Naive thymus-derived CD8-positive, alpha-beta T cell (primary cell): ENCODE results near the gene SLC44A5. TPM values are rescaled to one million over a fixed set of nuclear protein-coding genes. Genes with fewer than 3 reads are reported as not detected.

Experiments
- ATAC-seq, 2 donors: fragments of 150-1000 bp; cut with Tn5 transposase in 1 of 2; sonication (Bioruptor Pico), chemical (Tn5 transposase) in 1 of 2; 1 replicate in 1 of 2; 2 replicates in 1 of 2; pipeline ENCODE4 v1.10.0; 2021; ENCODE audit warnings: mild to moderate bottlenecking in 2 of 2, moderate library complexity in 2 of 2
- POLR2A ChIA-PET: fragments of 350-600 bp; sonication (Branson Sonifier 250); formaldehyde crosslinking; loops from one replicate; lab custom pipeline; 2021; ENCODE audit warnings: antibody characterized with exemption; lab: Charles Lee
- DNase-seq, 10 donors: peaks; one replicate each; pipeline versions ENCODE4 v3.0.0 to v3.0.0-alpha.2; 2020 to 2022
- H3K27ac Mint-ChIP-seq, 10 donors: one replicate each; pipeline ENCODE4 v1.8.0; 2020 to 2022; ENCODE audit warnings: mild to moderate bottlenecking in 10 of 10, mixed read lengths in 10 of 10, moderate library complexity in 4 of 10, inconsistent platforms in 1 of 10
- H3K27me3 Mint-ChIP-seq, 5 donors: one replicate each; pipeline ENCODE4 v1.8.0; 2021 to 2022; ENCODE audit warnings: mixed read lengths in 5 of 5
- H3K36me3 Mint-ChIP-seq, 3 donors: one replicate each; pipeline ENCODE4 v1.8.0; 2020 to 2022; ENCODE audit warnings: mixed read lengths in 3 of 3, mild to moderate bottlenecking in 2 of 3, inconsistent platforms in 1 of 3
- H3K4me1 Mint-ChIP-seq, 4 donors: one replicate each; pipeline ENCODE4 v1.8.0; 2021 to 2022; ENCODE audit warnings: mixed read lengths in 4 of 4
- H3K4me3 Mint-ChIP-seq, 10 donors: one replicate each; pipeline ENCODE4 v1.8.0; 2020 to 2022; ENCODE audit warnings: mild to moderate bottlenecking in 10 of 10, mixed read lengths in 10 of 10, moderate library complexity in 6 of 10, inconsistent platforms in 1 of 10
- H3K9me3 Mint-ChIP-seq, 9 donors: one replicate each; pipeline ENCODE4 v1.8.0; 2020 to 2022; ENCODE audit warnings: mixed read lengths in 9 of 9, mild to moderate bottlenecking in 3 of 9, inconsistent platforms in 1 of 9, moderate library complexity in 1 of 9
- polyA plus RNA-seq, 3 donors: library from polyadenylated mRNA; unstranded; fragments of 300-500 nt; fragmentation: Illumina TruSeq; gene quantifications; one replicate each; pipeline ENCODE4 v1.2.3, GENCODE V29; 2021
- total RNA-seq, 8 experiments: library from RNA in 2 of 8; stranded (reverse) in 2 of 8; gene quantifications; one replicate each; pipeline ENCODE4 v1.2.3 and lab custom pipeline; 2021 to 2026

SLC44A5 gene
- total and polyA plus RNA-seq, 5 experiments from 2014 or later = 0.71 to 4.4 (median 2.2) TPM; not detected in 1

- no peaks in the 10 kb centered on the region for H3K36me3 Mint-ChIP-seq
- no peak for DNase-seq
- peaks cover 0 to 5% (median 2%) of the 10 kb centered on the region in 5 donors for H3K27me3 Mint-ChIP-seq
- peaks cover 0 to 7% (median 0%) of the 10 kb centered on the region in 9 donors for H3K9me3 Mint-ChIP-seq
- no peak overlapping the region for H3K27ac Mint-ChIP-seq
- no peaks in the 10 kb centered on the region for H3K4me1 Mint-ChIP-seq
- POLR2A ChIA-PET = no interaction called here
- H3K4me3 Mint-ChIP-seq = no peak overlapping the region
- ATAC-seq = no peak
These were observed 439.9 kb downstream of the SLC44A5 start for GRCh38 chr1:75170981-75171380.

- DNase-seq (no peak), ATAC-seq (no peak)
- no peak overlapping the region for H3K4me3 Mint-ChIP-seq
- H3K27me3 Mint-ChIP-seq = peaks cover 0 to 5% (median 2%) of the 10 kb centered on the region in 5 donors
- no peaks in the 10 kb centered on the region for H3K36me3 Mint-ChIP-seq
- no peaks in the 10 kb centered on the region for H3K4me1 Mint-ChIP-seq
- POLR2A ChIA-PET = no interaction called here
- H3K27ac Mint-ChIP-seq = no peak overlapping the region
- peaks cover 0 to 8% (median 0%) of the 10 kb centered on the region in 9 donors for H3K9me3 Mint-ChIP-seq
These were observed 440.9 kb downstream of the SLC44A5 start for GRCh38 chr1:75170011-75170410.

GRCh38 chr1:75166821-75167220 is 444.1 kb downstream of the SLC44A5 start:
- DNase-seq (no peak), ATAC-seq (no peak)
- Mint-ChIP-seq H3K27me3 (peaks cover 0 to 5% (median 2%) of the 10 kb centered on the region in 5 donors), H3K27ac (no peak overlapping the region), H3K36me3 (no peaks in the 10 kb centered on the region), H3K9me3 (peaks cover 0 to 6% (median 0%) of the 10 kb centered on the region in 9 donors), H3K4me3 (no peak overlapping the region), H3K4me1 (no peaks in the 10 kb centered on the region)
- POLR2A ChIA-PET = no interaction called here

- H3K27ac Mint-ChIP-seq = no peak overlapping the region
- H3K9me3 Mint-ChIP-seq = peaks cover 0 to 6% (median 0%) of the 10 kb centered on the region in 9 donors
- H3K27me3 Mint-ChIP-seq = peaks cover 0 to 5% (median 2%) of the 10 kb centered on the region in 5 donors
- no peaks in the 10 kb centered on the region for H3K4me1 Mint-ChIP-seq
- DNase-seq = no peak
- no peak overlapping the region for H3K4me3 Mint-ChIP-seq
- no peak for ATAC-seq
- POLR2A ChIA-PET = no interaction called here
- no peaks in the 10 kb centered on the region for H3K36me3 Mint-ChIP-seq
These were observed 445.6 kb downstream of the SLC44A5 start for GRCh38 chr1:75165264-75165663.

GRCh38 chr1:75159154-75159553 is 451.8 kb downstream of the SLC44A5 start:
- peaks cover 0 to 12% (median 3%) of the 10 kb centered on the region in 5 donors for H3K27me3 Mint-ChIP-seq
- POLR2A ChIA-PET = no interaction called here
- no peaks in the 10 kb centered on the region for H3K36me3 Mint-ChIP-seq
- H3K4me1 Mint-ChIP-seq = no peaks in the 10 kb centered on the region
- no peak overlapping the region for H3K27ac Mint-ChIP-seq
- ATAC-seq (no peak), DNase-seq (no peak)
- H3K4me3 Mint-ChIP-seq = no peak overlapping the region
- peaks cover 0 to 19% (median 0%) of the 10 kb centered on the region in 9 donors for H3K9me3 Mint-ChIP-seq

Other genes starting within 250 kb of the SLC44A5 start
- gene ACADM, start 113.6 kb upstream of the SLC44A5 start, total RNA-seq = 10 to 100 TPM; 29.7 to 33.1 TPM
- 10 to 100 TPM; 60.4 to 64.6 (median 63.2) TPM for gene ACADM, start 113.6 kb upstream of the SLC44A5 start, polyA plus RNA-seq
- gene RABGGTB, start 175.1 kb upstream of the SLC44A5 start, total RNA-seq = 100 to 1,000 TPM; 127 to 133 TPM
- gene RABGGTB, start 175.1 kb upstream of the SLC44A5 start, polyA plus RNA-seq = 1 to 10 TPM; 6.9 to 9.1 (median 8.2) TPM
- gene MSH4, start 185.8 kb upstream of the SLC44A5 start, total RNA-seq = 1 to 10 TPM in 1 of 2 experiments, under 1 TPM in 1; 0.86 to 1.0 TPM
- not detected for gene MSH4, start 185.8 kb upstream of the SLC44A5 start, polyA plus RNA-seq